Right lobe of liver (tissue), 4 donors: Measurements from ENCODE around the gene STAMBPL1.

ENCODE experiments used
- POLR2A ChIP-seq: fragments of 450-650 bp; IDR thresholded peaks from one replicate; pipeline ENCODE4 v1.6.1; 2017; ENCODE audit warnings: antibody characterized with exemption, mild to moderate bottlenecking
- TF ChIP-seq, protein P1 (sequence below), 4 donors: fragments of 200-600 bp in 3 of 4; fragments of 450-650 bp in 1 of 4; IDR thresholded peaks; one replicate each; pipeline versions ENCODE4 v1.5.1 to v1.8.0; 2016 to 2022; ENCODE audit warnings: antibody characterized with exemption in 4 of 4, mild to moderate bottlenecking in 2 of 4
- donor health status: DM: no; HTN: no; CAD: no.
- donor health status: DM: no; HTN: no; CAD: no.
- donor health status: DM: no; HTN: yes; CAD: no.

DNA sequence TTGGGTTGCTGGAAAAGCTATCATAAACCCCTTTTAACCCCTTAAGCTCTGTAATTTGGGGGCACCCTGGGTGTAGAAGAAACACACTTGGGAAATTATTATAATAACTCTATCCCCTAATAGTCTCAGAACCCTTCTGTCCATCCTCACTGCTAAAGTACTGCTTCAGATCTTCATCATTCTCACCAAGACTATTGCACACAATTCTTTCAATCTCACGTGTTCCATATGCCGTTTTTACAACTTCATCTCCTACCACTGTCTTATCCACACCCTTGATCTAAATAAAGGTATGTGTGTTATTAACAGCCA is 44.2 kb upstream of the STAMBPL1 start:
- TF ChIP-seq, protein P1, sequence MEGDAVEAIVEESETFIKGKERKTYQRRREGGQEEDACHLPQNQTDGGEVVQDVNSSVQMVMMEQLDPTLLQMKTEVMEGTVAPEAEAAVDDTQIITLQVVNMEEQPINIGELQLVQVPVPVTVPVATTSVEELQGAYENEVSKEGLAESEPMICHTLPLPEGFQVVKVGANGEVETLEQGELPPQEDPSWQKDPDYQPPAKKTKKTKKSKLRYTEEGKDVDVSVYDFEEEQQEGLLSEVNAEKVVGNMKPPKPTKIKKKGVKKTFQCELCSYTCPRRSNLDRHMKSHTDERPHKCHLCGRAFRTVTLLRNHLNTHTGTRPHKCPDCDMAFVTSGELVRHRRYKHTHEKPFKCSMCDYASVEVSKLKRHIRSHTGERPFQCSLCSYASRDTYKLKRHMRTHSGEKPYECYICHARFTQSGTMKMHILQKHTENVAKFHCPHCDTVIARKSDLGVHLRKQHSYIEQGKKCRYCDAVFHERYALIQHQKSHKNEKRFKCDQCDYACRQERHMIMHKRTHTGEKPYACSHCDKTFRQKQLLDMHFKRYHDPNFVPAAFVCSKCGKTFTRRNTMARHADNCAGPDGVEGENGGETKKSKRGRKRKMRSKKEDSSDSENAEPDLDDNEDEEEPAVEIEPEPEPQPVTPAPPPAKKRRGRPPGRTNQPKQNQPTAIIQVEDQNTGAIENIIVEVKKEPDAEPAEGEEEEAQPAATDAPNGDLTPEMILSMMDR (IDR thresholded peaks at IDR 0.05) = no peak
- TF ChIP-seq POLR2A = no peak
